ENCODE data around the gene TBC1D14.

Gene TBC1D14

GRCh38 chr4:6991249-6991648 lies 81.6 kb downstream of the TBC1D14 start:
- Histone ChIP-seq H3K4me3 (ENCODE audit: low read depth, low read length) (no peak overlapping the region), H3K4me1 (ENCODE audit: control insufficient read depth, insufficient read depth, low read length) (peaks cover 5% of the 10 kb centered on the region), H3K27me3 (ENCODE audit: control insufficient read depth, insufficient read depth, low read length) (no peaks in the 10 kb centered on the region), H3K9me3 (ENCODE audit: control insufficient read depth, insufficient read depth, low read length) (no peaks in the 10 kb centered on the region), H3K9ac (ENCODE audit: low read depth, low read length) (peak overlapping the region; percentile 54), H3K36me3 (ENCODE audit: control insufficient read depth, insufficient read depth, low read length) (peaks cover 4% of the 10 kb centered on the region)

- peaks cover 10% of the 10 kb centered on the region for H3K36me3 ChIP-seq (ENCODE audit: control insufficient read depth, insufficient read depth, low read length)
- H3K9ac ChIP-seq (ENCODE audit: low read depth, low read length) = peak overlapping the region; percentile 54
Measured at GRCh38 chr4:6991771-6992557, 82.3 kb downstream of the TBC1D14 start.

GRCh38 chr4:6992728-6993677 lies 83.4 kb downstream of the TBC1D14 start:
- H3K9me3 ChIP-seq (ENCODE audit: control insufficient read depth, insufficient read depth, low read length) = no peaks in the 10 kb centered on the region
- H3K36me3 ChIP-seq (ENCODE audit: control insufficient read depth, insufficient read depth, low read length) = peaks cover 12% of the 10 kb centered on the region
- no peak overlapping the region for H3K9ac ChIP-seq (ENCODE audit: low read depth, low read length)
- no peak overlapping the region for H3K4me3 ChIP-seq (ENCODE audit: low read depth, low read length)
- peaks cover 5% of the 10 kb centered on the region for H3K4me1 ChIP-seq (ENCODE audit: control insufficient read depth, insufficient read depth, low read length)
- H3K27me3 ChIP-seq (ENCODE audit: control insufficient read depth, insufficient read depth, low read length) = no peaks in the 10 kb centered on the region

More at GRCh38 chr4:6991771-6992557, 82.3 kb downstream of the TBC1D14 start:
- Histone ChIP-seq H3K4me1 (ENCODE audit: control insufficient read depth, insufficient read depth, low read length) (peaks cover 5% of the 10 kb centered on the region), H3K4me3 (ENCODE audit: low read depth, low read length) (no peak overlapping the region), H3K9me3 (ENCODE audit: control insufficient read depth, insufficient read depth, low read length) (no peaks in the 10 kb centered on the region), H3K27me3 (ENCODE audit: control insufficient read depth, insufficient read depth, low read length) (no peaks in the 10 kb centered on the region)

GRCh38 chr4:6996481-6996880 lies 86.9 kb downstream of the TBC1D14 start:
- Histone ChIP-seq H3K36me3 (ENCODE audit: control insufficient read depth, insufficient read depth, low read length) (peaks cover 38% of the 10 kb centered on the region), H3K27me3 (ENCODE audit: control insufficient read depth, insufficient read depth, low read length) (no peaks in the 10 kb centered on the region), H3K9ac (ENCODE audit: low read depth, low read length) (no peak overlapping the region), H3K4me1 (ENCODE audit: control insufficient read depth, insufficient read depth, low read length) (no peaks in the 10 kb centered on the region), H3K9me3 (ENCODE audit: control insufficient read depth, insufficient read depth, low read length) (no peaks in the 10 kb centered on the region), H3K4me3 (ENCODE audit: low read depth, low read length) (no peak overlapping the region)

GRCh38 chr4:6999172-7000086 lies 89.8 kb downstream of the TBC1D14 start:
- H3K36me3 ChIP-seq (ENCODE audit: control insufficient read depth, insufficient read depth, low read length) = peaks cover 44% of the 10 kb centered on the region
- H3K27me3 ChIP-seq (ENCODE audit: control insufficient read depth, insufficient read depth, low read length) = no peaks in the 10 kb centered on the region
- no peaks in the 10 kb centered on the region for H3K4me1 ChIP-seq (ENCODE audit: control insufficient read depth, insufficient read depth, low read length)
- no peak overlapping the region for H3K4me3 ChIP-seq (ENCODE audit: low read depth, low read length)
- no peaks in the 10 kb centered on the region for H3K9me3 ChIP-seq (ENCODE audit: control insufficient read depth, insufficient read depth, low read length)
- H3K9ac ChIP-seq (ENCODE audit: low read depth, low read length) = no peak overlapping the region

- no peak overlapping the region for H3K9ac ChIP-seq (ENCODE audit: low read depth, low read length)
- H3K4me1 ChIP-seq (ENCODE audit: control insufficient read depth, insufficient read depth, low read length) = no peaks in the 10 kb centered on the region
- no peaks in the 10 kb centered on the region for H3K27me3 ChIP-seq (ENCODE audit: control insufficient read depth, insufficient read depth, low read length)
- H3K4me3 ChIP-seq (ENCODE audit: low read depth, low read length) = no peak overlapping the region
- H3K36me3 ChIP-seq (ENCODE audit: control insufficient read depth, insufficient read depth, low read length) = peaks cover 42% of the 10 kb centered on the region
- H3K9me3 ChIP-seq (ENCODE audit: control insufficient read depth, insufficient read depth, low read length) = no peaks in the 10 kb centered on the region
Measured at GRCh38 chr4:7000421-7001176, 91.0 kb downstream of the TBC1D14 start.

- H3K4me1 ChIP-seq (ENCODE audit: control insufficient read depth, insufficient read depth, low read length) = no peaks in the 10 kb centered on the region
- no peaks in the 10 kb centered on the region for H3K9me3 ChIP-seq (ENCODE audit: control insufficient read depth, insufficient read depth, low read length)
- H3K36me3 ChIP-seq (ENCODE audit: control insufficient read depth, insufficient read depth, low read length) = peaks cover 40% of the 10 kb centered on the region
- no peak overlapping the region for H3K4me3 ChIP-seq (ENCODE audit: low read depth, low read length)
- H3K9ac ChIP-seq (ENCODE audit: low read depth, low read length) = no peak overlapping the region
- H3K27me3 ChIP-seq (ENCODE audit: control insufficient read depth, insufficient read depth, low read length) = no peaks in the 10 kb centered on the region
Measured at GRCh38 chr4:7001271-7001670, 91.6 kb downstream of the TBC1D14 start.

- H3K27me3 ChIP-seq (ENCODE audit: control insufficient read depth, insufficient read depth, low read length) = no peaks in the 10 kb centered on the region
- no peaks in the 10 kb centered on the region for H3K9me3 ChIP-seq (ENCODE audit: control insufficient read depth, insufficient read depth, low read length)
- H3K9ac ChIP-seq (ENCODE audit: low read depth, low read length) = no peak overlapping the region
- H3K36me3 ChIP-seq (ENCODE audit: control insufficient read depth, insufficient read depth, low read length) = peaks cover 33% of the 10 kb centered on the region
- H3K4me3 ChIP-seq (ENCODE audit: low read depth, low read length) = no peak overlapping the region
- peaks cover 8% of the 10 kb centered on the region for H3K4me1 ChIP-seq (ENCODE audit: control insufficient read depth, insufficient read depth, low read length)
Measured at GRCh38 chr4:7002336-7002735, 92.7 kb downstream of the TBC1D14 start.

- Histone ChIP-seq H3K9ac (ENCODE audit: low read depth, low read length) (no peak overlapping the region), H3K4me3 (ENCODE audit: low read depth, low read length) (no peak overlapping the region), H3K9me3 (ENCODE audit: control insufficient read depth, insufficient read depth, low read length) (no peaks in the 10 kb centered on the region), H3K36me3 (ENCODE audit: control insufficient read depth, insufficient read depth, low read length) (peaks cover 33% of the 10 kb centered on the region), H3K27me3 (ENCODE audit: control insufficient read depth, insufficient read depth, low read length) (no peaks in the 10 kb centered on the region), H3K4me1 (ENCODE audit: control insufficient read depth, insufficient read depth, low read length) (peaks cover 12% of the 10 kb centered on the region)
Measured at GRCh38 chr4:7003176-7003878, 93.7 kb downstream of the TBC1D14 start.

GRCh38 chr4:7003879-7004240 lies 94.2 kb downstream of the TBC1D14 start:
- Histone ChIP-seq H3K9ac (ENCODE audit: low read depth, low read length) (no peak overlapping the region), H3K36me3 (ENCODE audit: control insufficient read depth, insufficient read depth, low read length) (peaks cover 32% of the 10 kb centered on the region), H3K4me1 (ENCODE audit: control insufficient read depth, insufficient read depth, low read length) (peaks cover 15% of the 10 kb centered on the region), H3K9me3 (ENCODE audit: control insufficient read depth, insufficient read depth, low read length) (no peaks in the 10 kb centered on the region), H3K27me3 (ENCODE audit: control insufficient read depth, insufficient read depth, low read length) (no peaks in the 10 kb centered on the region), H3K4me3 (ENCODE audit: low read depth, low read length) (no peak overlapping the region)
